Stimulated activated naive CD4-positive, alpha-beta T cell (primary cell): ENCODE results near the gene GSTM2.
A peak's percentile ranks its signal among the peaks of the same experiment; 100 is the strongest.
"Not testable (repeated sequence)": the region's sequence is repeated elsewhere in the genome, so short reads cannot be mapped to it uniquely, and the experiment has no call there.

Experiments used
- DNase-seq, 6 experiments: peaks; one replicate each; lab custom pipeline; 2025; lab: John Stamatoyannopoulos, UW

The GSTM2 gene

GRCh38 chr1:109644670-109645069 lies 23.2 kb upstream of the GSTM2 start:
- DNase-seq = no peak

- DNase-seq = no peak
These were observed 18.4 kb upstream of the GSTM2 start for GRCh38 chr1:109649491-109649914.

- no peak for DNase-seq
These were observed 17.2 kb upstream of the GSTM2 start for GRCh38 chr1:109650609-109651008.

GRCh38 chr1:109652402-109652801 lies 15.5 kb upstream of the GSTM2 start:
- DNase-seq = no peak

- DNase-seq = no peak
These were observed 14.6 kb upstream of the GSTM2 start for GRCh38 chr1:109653306-109653705.

GRCh38 chr1:109654519-109654918 lies 13.3 kb upstream of the GSTM2 start:
- no peak for DNase-seq

- DNase-seq = peak; percentile 19 to 59 (median 38)
These were observed 12.0 kb upstream of the GSTM2 start, which contains the start of gene GSTM4 for GRCh38 chr1:109655615-109656519. GSTM4 (plus strand) TSS chr1:109656099; CDS start chr1:109656390, 291 bp downstream.

GRCh38 chr1:109657395-109657794 lies 10.5 kb upstream of the GSTM2 start:
- DNase-seq = no peak

GRCh38 chr1:109657970-109658369 lies 9.9 kb upstream of the GSTM2 start:
- DNase-seq = no peak

- no peak for DNase-seq
These were observed 9.3 kb upstream of the GSTM2 start for GRCh38 chr1:109658533-109659042.

- no peak for DNase-seq
These were observed 8.7 kb upstream of the GSTM2 start for GRCh38 chr1:109659145-109659544.

GRCh38 chr1:109659997-109660690 lies 7.7 kb upstream of the GSTM2 start:
- DNase-seq = no peak

GRCh38 chr1:109660691-109661026 lies 7.2 kb upstream of the GSTM2 start:
- DNase-seq = not testable (repeated sequence)

- no peak for DNase-seq
These were observed 6.5 kb upstream of the GSTM2 start for GRCh38 chr1:109661391-109661790.

GRCh38 chr1:109664671-109665070 lies 3.2 kb upstream of the GSTM2 start:
- no peak for DNase-seq

- no peak for DNase-seq
These were observed 392 bp downstream of the GSTM2 start for GRCh38 chr1:109668123-109668775.

- peak in 1 of 6 experiments; percentile 16 for DNase-seq
These were observed 1.5 kb downstream of the GSTM2 start for GRCh38 chr1:109669246-109669948.

- DNase-seq = peak in 2 of 6 experiments; percentile 3 to 19
These were observed 2.1 kb downstream of the GSTM2 start for GRCh38 chr1:109669949-109670302.

- DNase-seq = no peak
These were observed 3.2 kb downstream of the GSTM2 start for GRCh38 chr1:109671067-109671466.

GRCh38 chr1:109673861-109674260 lies 6.0 kb downstream of the GSTM2 start:
- DNase-seq = not testable (repeated sequence)

- not testable (repeated sequence) for DNase-seq
These were observed 9.0 kb downstream of the GSTM2 start for GRCh38 chr1:109676683-109677381.
